C4-2B (cell line): ENCODE results near the gene SRSF3.

Source experiments
- ZFX ChIP-seq: fragments of 450-650 bp; IDR thresholded peaks from 2 replicates; pipeline ENCODE4 v1.6.1; 2017
- TF ChIP-seq, protein P1 (sequence below): fragments of 450-650 bp; conservative IDR thresholded peaks from 2 replicates; pipeline ENCODE4 v1.5.1; 2017; ENCODE audit warnings: mild to moderate bottlenecking

DNA sequence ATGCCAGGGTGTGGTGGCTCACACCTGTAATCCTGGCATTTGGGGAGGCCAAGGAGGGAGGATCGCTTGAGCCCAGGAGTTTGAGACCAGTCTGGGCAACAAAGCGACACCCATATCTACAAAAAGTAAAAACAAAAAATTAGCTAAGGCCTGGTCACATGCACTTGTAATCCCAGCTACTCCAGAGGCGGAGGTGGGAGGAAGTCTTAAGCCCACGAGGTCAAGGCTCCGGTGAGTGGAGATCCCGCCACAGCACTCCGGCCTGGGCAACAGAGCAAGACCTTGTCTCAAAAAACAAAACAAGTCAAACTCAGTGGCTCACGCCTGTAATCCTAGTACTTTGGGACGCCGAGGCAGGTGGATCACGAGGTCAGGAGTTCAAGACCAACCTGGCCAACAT lies 35.6 kb downstream of the SRSF3 start:
- TF ChIP-seq, protein P1, sequence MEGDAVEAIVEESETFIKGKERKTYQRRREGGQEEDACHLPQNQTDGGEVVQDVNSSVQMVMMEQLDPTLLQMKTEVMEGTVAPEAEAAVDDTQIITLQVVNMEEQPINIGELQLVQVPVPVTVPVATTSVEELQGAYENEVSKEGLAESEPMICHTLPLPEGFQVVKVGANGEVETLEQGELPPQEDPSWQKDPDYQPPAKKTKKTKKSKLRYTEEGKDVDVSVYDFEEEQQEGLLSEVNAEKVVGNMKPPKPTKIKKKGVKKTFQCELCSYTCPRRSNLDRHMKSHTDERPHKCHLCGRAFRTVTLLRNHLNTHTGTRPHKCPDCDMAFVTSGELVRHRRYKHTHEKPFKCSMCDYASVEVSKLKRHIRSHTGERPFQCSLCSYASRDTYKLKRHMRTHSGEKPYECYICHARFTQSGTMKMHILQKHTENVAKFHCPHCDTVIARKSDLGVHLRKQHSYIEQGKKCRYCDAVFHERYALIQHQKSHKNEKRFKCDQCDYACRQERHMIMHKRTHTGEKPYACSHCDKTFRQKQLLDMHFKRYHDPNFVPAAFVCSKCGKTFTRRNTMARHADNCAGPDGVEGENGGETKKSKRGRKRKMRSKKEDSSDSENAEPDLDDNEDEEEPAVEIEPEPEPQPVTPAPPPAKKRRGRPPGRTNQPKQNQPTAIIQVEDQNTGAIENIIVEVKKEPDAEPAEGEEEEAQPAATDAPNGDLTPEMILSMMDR, result no peak
- no peak for TF ChIP-seq ZFX
